Posterior cingulate gyrus (tissue), 11 donors: ENCODE measurements around the gene MAN1A1.

Experiments used
- DNase-seq, 10 donors: peaks; one replicate each; pipeline versions ENCODE4 v3.0.0 to v3.0.0-alpha.2; 2020 to 2021; ENCODE audit warnings: mixed read lengths in 3 of 10
- intact Hi-C: fragments of 100-400 bp; cut with DNase I; formaldehyde crosslinking; loops from one replicate; pipeline ENCODE4 v1.15.1; 2023

MAN1A1 gene

GRCh38 chr6:119328892-119329793 is 20.4 kb downstream of the MAN1A1 start:
- no peak for DNase-seq
- intact Hi-C loops = no loop called here

- intact Hi-C loops = no loop called here
- DNase-seq = no peak
Observed at GRCh38 chr6:119328254-119328653, 21.3 kb downstream of the MAN1A1 start.

GRCh38 chr6:119327810-119328209 is 21.8 kb downstream of the MAN1A1 start:
- intact Hi-C loops = no loop called here
- no peak for DNase-seq

GRCh38 chr6:119326291-119327005 is 23.1 kb downstream of the MAN1A1 start:
- DNase-seq = no peak
- intact Hi-C loops = no loop called here

GRCh38 chr6:119325559-119326265 is 23.8 kb downstream of the MAN1A1 start:
- no peak for DNase-seq
- intact Hi-C loops = no loop called here

- intact Hi-C loops = no loop called here
- DNase-seq = no peak
Observed at GRCh38 chr6:119324718-119325117, 24.8 kb downstream of the MAN1A1 start.

GRCh38 chr6:119323931-119324330 is 25.6 kb downstream of the MAN1A1 start:
- intact Hi-C loops = no loop called here
- no peak for DNase-seq

- intact Hi-C loops = no loop called here
- no peak for DNase-seq
Observed at GRCh38 chr6:119323478-119323877, 26.1 kb downstream of the MAN1A1 start.

GRCh38 chr6:119322715-119323350 is 26.7 kb downstream of the MAN1A1 start:
- no peak for DNase-seq
- intact Hi-C loops = no loop called here

GRCh38 chr6:119322034-119322433 is 27.5 kb downstream of the MAN1A1 start:
- intact Hi-C loops = no loop called here
- DNase-seq = no peak

GRCh38 chr6:119319694-119320093 is 29.9 kb downstream of the MAN1A1 start:
- DNase-seq = no peak
- intact Hi-C loops = no loop called here

- intact Hi-C loops = no loop called here
- no peak for DNase-seq
Observed at GRCh38 chr6:119318730-119319129, 30.8 kb downstream of the MAN1A1 start.

- DNase-seq = no peak
- intact Hi-C loops = no loop called here
Observed at GRCh38 chr6:119318176-119318575, 31.4 kb downstream of the MAN1A1 start.

- intact Hi-C loops = no loop called here
- no peak for DNase-seq
Observed at GRCh38 chr6:119317007-119317406, 32.6 kb downstream of the MAN1A1 start.

- intact Hi-C loops = no loop called here
- DNase-seq = no peak
Observed at GRCh38 chr6:119314885-119315272, 34.7 kb downstream of the MAN1A1 start.

- no peak for DNase-seq
- intact Hi-C loops = no loop called here
Observed at GRCh38 chr6:119313937-119314884, 35.4 kb downstream of the MAN1A1 start.

GRCh38 chr6:119312875-119313338 is 36.7 kb downstream of the MAN1A1 start:
- DNase-seq = no peak
- intact Hi-C loops = no loop called here

GRCh38 chr6:119312441-119312840 is 37.1 kb downstream of the MAN1A1 start:
- peak in 1 of 10 donors; percentile 44 for DNase-seq
- intact Hi-C loops = no loop called here

GRCh38 chr6:119311514-119312142 is 37.9 kb downstream of the MAN1A1 start:
- intact Hi-C loops = no loop called here
- no peak for DNase-seq
